Measurements from ENCODE around the gene CCL2. TPM values are rescaled to one million over a fixed set of nuclear protein-coding genes. Genes with fewer than 3 reads are reported as not detected.

The CCL2 gene
- total RNA-seq, 1 donor, result 99.3 TPM

DNA sequence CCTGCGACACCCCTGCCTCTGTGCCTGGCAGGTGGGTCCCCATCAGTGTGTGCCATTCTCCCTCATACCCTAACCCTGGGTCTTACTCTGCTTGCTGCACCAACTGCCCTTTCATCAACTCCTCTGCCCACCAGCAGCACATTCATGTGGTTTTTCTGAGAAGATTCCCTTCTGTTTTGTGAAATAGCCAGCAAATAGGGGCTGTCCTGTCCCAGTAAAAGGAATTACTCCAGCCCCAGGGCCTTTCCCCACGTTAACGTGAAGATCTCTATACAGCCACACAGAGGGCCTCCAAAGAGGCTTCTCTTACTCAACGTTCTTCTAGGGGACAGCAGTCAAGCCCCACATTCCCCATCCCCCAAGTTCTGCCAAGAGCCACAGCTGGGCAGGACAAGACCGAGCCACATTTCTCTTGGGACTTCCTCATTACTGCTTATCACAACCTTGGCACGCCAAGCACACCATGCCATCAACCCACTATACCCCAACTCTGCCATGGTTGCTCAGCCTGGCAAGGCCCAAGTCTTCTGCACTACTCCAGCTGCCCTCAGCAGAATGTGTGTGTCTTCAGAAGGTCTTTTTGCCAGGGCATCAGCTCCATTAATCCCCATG is 18.7 kb upstream of the CCL2 start:
- DNase-seq (ENCODE audit: low read depth), result no peak
- H3K4me3 ChIP-seq (ENCODE audit: low read depth, low read length), result no peak overlapping the region
- TF ChIP-seq CTCF (IDR thresholded peaks at IDR 0.05; ENCODE audit: insufficient read depth, low read depth, low read length), result no peak

GRCh38 chr17:34237458-34237857 is 17.6 kb upstream of the CCL2 start:
- H3K4me3 ChIP-seq (ENCODE audit: low read depth, low read length), result no peak overlapping the region
- DNase-seq (ENCODE audit: low read depth), result no peak
- no peak for TF ChIP-seq CTCF (IDR thresholded peaks at IDR 0.05; ENCODE audit: insufficient read depth, low read depth, low read length)

GRCh38 chr17:34241062-34241461 is 14.0 kb upstream of the CCL2 start:
- no peak for DNase-seq (ENCODE audit: low read depth)
- TF ChIP-seq CTCF (IDR thresholded peaks at IDR 0.05; ENCODE audit: insufficient read depth, low read depth, low read length), result no peak
- H3K4me3 ChIP-seq (ENCODE audit: low read depth, low read length), result no peak overlapping the region

DNA sequence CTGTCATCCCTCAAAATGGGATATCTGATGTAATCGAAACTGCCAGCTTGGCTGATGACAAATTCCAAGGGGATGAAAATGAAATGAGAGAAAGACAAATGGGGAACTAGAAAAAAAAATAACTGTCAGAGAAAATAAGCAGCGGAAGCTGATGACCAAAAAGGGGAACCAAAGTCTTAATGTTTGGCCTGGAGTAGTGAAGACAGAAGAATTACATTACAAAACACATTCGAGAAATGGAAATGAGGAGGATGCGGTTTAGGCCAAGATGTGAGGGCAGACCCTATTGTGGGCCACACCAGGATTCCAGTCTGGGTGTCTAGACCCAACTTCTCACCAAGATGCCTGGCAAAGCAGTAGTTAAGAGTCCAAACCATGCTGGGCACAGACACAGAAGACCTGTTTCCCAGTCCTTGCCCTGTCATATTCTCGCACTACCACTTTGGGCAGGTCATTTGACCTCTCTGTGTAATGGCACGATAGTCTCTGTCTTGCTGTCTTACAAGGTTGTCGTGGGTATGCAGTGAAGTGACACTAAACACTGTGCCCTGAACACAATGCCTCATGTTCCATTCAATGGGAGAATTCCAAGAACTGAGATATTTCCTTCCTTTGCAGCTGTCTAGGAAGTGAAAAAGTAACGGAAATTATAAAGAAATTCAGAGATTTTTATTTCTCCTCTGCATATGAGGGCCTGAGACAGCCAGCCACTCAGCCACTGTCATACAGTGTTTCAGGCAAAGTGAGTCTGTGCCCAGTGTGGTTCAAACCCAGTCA is 12.3 kb upstream of the CCL2 start:
- no peak for DNase-seq (ENCODE audit: low read depth)
- TF ChIP-seq CTCF (IDR thresholded peaks at IDR 0.05; ENCODE audit: insufficient read depth, low read depth, low read length), result no peak
- no peak overlapping the region for H3K4me3 ChIP-seq (ENCODE audit: low read depth, low read length)

- no peak for DNase-seq (ENCODE audit: low read depth)
- no peak for TF ChIP-seq CTCF (IDR thresholded peaks at IDR 0.05; ENCODE audit: insufficient read depth, low read depth, low read length)
- no peak overlapping the region for H3K4me3 ChIP-seq (ENCODE audit: low read depth, low read length)
Observed at GRCh38 chr17:34243364-34244320, 11.4 kb upstream of the CCL2 start.

DNA sequence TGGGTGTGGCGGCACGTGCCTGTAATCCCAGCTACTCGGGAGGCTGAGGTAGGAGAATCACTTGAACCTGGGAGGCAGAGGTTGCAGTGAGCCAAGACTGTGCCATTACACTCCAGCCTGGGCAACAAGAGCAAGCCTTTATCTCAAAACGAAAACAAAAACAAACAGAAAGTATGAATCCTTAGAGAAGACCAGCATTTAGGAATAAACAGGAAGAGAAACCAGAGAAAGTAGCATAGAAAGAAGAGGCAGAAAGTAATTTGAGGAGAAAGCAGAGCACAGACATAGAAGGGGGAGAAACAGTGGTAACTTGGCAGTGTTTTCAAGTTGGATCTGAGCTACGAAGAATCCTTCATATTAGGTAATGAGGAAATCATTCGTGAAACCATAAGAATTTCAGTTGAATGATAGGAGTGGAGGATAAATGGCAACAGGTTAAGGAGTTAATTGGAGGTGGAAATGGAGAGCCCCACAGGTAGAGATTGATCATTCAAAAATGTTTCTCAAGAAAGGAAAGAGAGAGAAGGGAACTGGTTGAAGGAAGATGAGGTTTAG is 9.7 kb upstream of the CCL2 start:
- no peak overlapping the region for H3K4me3 ChIP-seq (ENCODE audit: low read depth, low read length)
- no peak for DNase-seq (ENCODE audit: low read depth)
- TF ChIP-seq CTCF (IDR thresholded peaks at IDR 0.05; ENCODE audit: insufficient read depth, low read depth, low read length), result no peak
